ENCODE results near the gene C19orf67.

GRCh38 chr19:14118165-14119051 is 32.8 kb upstream of the C19orf67 start:
- TF ChIP-seq CTCF (IDR thresholded peaks at IDR 0.05 in 8 of 11, conservative IDR thresholded peaks at IDR 0.05 in 3 of 11) (no peak), POLR2A (IDR thresholded peaks at IDR 0.05) (peak in 2 of 3 donors; percentile 7 to 47), POLR2AphosphoS5 (IDR thresholded peaks at IDR 0.05) (peak in 2 of 3 donors; percentile 73 to 80)

Data from spleen (tissue), 7 donors.